ENCODE data around the gene CCBE1.
"Not testable (repeated sequence)": the region's sequence is repeated elsewhere in the genome, so short reads cannot be mapped to it uniquely, and the experiment has no call there.

CCBE1 gene

DNA sequence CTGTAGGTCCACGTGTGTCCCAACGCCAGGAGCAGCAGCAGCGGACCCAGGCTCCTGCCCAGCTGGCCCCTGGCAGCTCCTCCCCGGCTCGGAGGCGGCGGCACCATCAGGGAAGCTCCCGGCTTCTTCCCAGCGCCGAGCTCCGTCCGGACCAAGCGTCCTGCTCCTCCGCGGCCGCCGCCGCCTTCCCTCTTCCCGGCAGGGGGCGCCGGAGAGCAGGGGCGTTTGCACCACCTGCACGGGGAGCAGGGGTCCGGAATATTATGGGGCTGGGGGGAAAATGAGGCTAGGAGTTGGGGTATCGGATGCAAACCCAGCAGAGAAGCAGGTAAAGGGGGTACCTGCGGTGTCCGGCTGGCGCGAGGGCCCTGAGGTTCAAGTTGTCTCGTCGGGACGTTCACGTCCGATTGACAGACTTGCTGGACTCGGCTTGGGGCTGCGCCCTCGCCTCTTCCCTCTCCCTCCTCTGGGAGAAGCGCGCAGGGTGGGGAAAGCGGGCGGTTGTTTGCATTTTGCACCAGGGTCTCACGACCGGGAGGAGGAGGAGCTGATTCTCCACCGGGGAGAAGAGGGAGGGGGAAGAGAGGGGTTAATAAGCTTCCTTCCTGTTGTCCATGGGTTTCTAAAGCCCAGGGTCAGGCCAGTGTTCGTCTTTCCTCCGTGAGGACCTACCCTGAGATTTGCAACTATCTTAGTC is at the start of gene CCBE1:
TSS of gene CCBE1 (minus strand) at position 188 of the 697 bp plus-strand sequence.
- TF ChIP-seq, protein P1, sequence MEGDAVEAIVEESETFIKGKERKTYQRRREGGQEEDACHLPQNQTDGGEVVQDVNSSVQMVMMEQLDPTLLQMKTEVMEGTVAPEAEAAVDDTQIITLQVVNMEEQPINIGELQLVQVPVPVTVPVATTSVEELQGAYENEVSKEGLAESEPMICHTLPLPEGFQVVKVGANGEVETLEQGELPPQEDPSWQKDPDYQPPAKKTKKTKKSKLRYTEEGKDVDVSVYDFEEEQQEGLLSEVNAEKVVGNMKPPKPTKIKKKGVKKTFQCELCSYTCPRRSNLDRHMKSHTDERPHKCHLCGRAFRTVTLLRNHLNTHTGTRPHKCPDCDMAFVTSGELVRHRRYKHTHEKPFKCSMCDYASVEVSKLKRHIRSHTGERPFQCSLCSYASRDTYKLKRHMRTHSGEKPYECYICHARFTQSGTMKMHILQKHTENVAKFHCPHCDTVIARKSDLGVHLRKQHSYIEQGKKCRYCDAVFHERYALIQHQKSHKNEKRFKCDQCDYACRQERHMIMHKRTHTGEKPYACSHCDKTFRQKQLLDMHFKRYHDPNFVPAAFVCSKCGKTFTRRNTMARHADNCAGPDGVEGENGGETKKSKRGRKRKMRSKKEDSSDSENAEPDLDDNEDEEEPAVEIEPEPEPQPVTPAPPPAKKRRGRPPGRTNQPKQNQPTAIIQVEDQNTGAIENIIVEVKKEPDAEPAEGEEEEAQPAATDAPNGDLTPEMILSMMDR (IDR thresholded peaks at IDR 0.05; ENCODE audit: insufficient read depth, low read depth, low read length, missing control alignments) = peak; percentile 89
- peak; percentile 41 for DNase-seq (ENCODE audit: low read depth)
- no peak within 1 kb of the TSS for H3K4me3 ChIP-seq (ENCODE audit: low read depth, low read length)

DNA sequence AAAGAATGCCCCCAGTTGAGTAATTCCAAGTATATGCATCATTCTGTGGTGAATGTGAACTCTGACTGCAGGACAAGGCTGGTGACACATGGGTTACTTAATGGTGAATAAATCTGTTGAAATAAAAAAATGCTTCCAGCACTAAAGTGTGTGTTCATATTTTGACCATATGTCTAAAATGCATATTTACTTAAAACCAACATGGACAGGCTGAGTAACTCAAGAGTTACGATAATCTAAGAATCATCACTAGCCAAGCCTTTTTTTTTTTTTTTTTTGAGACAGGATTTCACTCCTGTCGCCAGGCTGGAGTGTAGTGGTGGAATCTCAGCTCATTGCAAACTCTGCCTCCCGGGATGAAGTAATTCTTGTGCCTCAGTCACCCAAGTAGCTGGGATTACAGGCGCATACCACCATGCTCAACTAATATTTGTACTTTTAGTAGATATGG is 47.1 kb upstream of the CCBE1 start:
- no peak overlapping the region for H3K4me3 ChIP-seq (ENCODE audit: low read depth, low read length)
- DNase-seq (ENCODE audit: low read depth) = no peak
- TF ChIP-seq, protein P1 (IDR thresholded peaks at IDR 0.05; ENCODE audit: insufficient read depth, low read depth, low read length, missing control alignments) = no peak

DNA sequence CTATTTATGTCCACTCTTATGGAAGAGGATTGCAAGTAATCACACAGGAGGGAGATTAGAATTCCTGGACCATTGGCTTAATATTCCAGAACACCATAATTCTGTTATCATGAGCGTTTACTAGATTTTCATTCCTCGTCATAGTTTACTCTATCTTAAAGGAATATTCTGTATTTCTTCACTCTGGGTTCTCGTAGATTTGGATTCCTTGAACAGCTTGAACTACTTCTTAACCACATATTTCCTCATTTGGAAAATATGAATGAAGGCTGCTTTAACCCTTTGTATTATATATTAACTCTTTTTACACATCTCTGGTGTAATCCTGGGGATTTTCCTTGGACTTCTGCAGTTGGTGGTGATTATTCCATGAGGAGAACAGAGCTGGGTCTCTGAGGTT is 46.3 kb upstream of the CCBE1 start:
- no peak overlapping the region for H3K4me3 ChIP-seq (ENCODE audit: low read depth, low read length)
- no peak for DNase-seq (ENCODE audit: low read depth)
- TF ChIP-seq, protein P1 (IDR thresholded peaks at IDR 0.05; ENCODE audit: insufficient read depth, low read depth, low read length, missing control alignments) = no peak

DNA sequence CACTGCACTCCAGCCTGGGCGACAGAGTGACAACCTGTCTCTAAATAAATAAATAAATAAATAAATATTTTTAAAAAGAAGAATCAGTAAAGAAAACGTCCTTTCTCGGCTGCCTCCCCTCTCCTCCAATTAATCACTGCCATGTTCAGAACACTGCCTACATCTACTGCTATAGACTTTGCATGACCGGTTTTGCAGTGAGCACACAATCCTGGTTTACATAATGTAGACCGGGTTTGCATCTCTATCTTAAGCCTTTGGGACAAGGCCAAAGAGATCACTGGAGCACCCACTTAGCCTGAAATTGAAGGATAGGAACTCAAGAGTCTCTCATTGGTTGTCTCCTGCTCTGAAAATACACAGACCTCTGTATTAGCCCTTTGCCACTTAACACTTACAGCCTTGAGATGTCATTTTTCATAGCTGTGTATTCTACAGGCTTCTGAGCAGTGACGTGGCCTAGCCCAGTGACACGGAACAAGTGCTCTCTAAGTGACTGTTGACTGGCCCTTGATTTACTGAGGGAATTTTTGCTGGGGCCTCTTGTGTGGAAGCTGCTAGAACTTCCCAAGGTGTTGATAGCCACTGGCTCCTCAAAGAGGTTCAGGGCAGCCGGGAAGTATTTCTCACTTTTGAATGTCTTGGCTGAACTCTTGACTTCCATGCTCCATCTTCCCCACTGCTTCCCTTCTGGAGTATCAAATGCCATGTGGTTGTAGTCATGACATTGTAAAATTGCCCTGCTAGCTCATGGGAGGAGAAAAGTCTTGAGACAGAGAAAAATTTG is 45.3 kb upstream of the CCBE1 start:
- DNase-seq (ENCODE audit: low read depth) = no peak
- TF ChIP-seq, protein P1 (IDR thresholded peaks at IDR 0.05; ENCODE audit: insufficient read depth, low read depth, low read length, missing control alignments) = no peak
- no peak overlapping the region for H3K4me3 ChIP-seq (ENCODE audit: low read depth, low read length)

DNA sequence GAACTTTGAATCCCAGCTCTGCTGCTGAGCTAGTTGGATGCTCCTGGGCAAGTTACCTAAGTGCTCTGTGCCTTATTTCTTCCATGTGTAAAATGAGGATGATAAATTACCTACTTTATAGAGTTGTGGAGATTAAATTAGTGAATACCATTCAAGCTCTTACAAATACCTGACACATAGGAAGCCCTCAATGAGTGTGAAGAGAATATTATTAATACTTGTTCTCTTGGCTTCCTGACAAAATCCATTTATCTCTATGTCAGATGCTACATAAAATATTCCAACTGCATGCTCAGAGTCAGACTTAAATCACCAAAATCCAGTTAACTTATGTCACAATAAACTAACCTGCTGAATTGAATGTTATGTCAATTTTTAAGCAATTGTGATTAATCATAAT is 42.9 kb upstream of the CCBE1 start:
- TF ChIP-seq, protein P1 (IDR thresholded peaks at IDR 0.05; ENCODE audit: insufficient read depth, low read depth, low read length, missing control alignments) = no peak
- H3K4me3 ChIP-seq (ENCODE audit: low read depth, low read length) = no peak overlapping the region
- no peak for DNase-seq (ENCODE audit: low read depth)

DNA sequence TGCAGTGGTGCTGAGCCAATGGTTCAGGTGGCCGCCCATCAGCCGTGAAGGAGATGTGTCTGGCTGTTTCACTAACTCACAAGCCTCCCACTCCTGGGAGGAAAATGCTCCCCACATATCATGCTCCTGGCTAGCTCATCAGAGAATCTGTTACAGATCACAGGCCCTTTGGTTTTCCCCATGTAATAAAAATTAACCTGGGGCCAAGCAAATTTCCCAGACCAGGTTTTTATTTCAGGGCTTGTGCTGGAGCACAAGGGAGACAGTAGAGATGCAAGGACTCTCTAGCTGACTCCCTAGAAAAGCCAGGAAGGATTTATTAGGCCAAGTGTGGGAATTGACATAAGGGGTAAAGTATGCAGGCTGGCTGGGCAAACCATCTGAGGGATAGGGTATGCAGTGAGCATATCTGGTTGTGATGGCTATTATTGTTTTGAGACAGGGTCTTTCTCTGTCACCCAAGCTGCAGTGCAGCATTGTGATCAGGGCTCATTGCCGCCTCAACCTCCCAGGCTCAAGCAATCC is 40.6 kb upstream of the CCBE1 start:
- TF ChIP-seq, protein P1 (IDR thresholded peaks at IDR 0.05; ENCODE audit: insufficient read depth, low read depth, low read length, missing control alignments) = no peak
- no peak for DNase-seq (ENCODE audit: low read depth)
- no peak overlapping the region for H3K4me3 ChIP-seq (ENCODE audit: low read depth, low read length)

DNA sequence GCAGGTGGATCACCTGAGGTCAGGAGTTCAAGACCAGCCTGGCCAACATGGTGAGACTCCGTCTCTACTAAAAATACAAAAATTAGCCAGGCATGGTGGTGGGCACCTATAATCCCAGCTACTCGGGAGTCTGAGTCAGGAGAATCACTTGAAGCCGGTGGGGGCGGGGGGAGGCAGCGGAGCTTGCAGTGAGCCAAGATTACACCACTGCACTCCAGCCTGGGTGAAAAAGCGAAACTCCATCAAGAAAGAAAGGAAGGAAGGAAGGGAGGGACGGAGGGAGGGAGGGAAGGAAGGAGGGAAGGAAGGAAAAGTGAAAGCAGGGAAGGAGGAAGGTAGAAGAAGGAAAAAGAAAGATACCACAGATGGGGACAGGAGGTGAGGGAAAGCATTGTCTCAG is 40.1 kb upstream of the CCBE1 start:
- H3K4me3 ChIP-seq (ENCODE audit: low read depth, low read length); DNase-seq (ENCODE audit: low read depth): not testable (repeated sequence)

Data from GM12865 (cell line).